SK-MEL-5 (cell line): Measurements from ENCODE around the gene NR2F2. TPM values are rescaled to one million over a fixed set of nuclear protein-coding genes. Genes with fewer than 3 reads are reported as not detected.

Experiments used
- DNase-seq: peaks from one replicate; pipeline ENCODE4 v3.0.0-alpha.2; 2016; ENCODE audit warnings: low read depth, low spot score
- in situ Hi-C: cut with HindIII; loops from 2 replicates; pipeline ENCODE4 v1.10.0; 2016; ENCODE audit warnings: low sequenced_read_pairs, high pct_unique_total_duplicates, low pct_unique_long_range_greater_than_20kb
- total RNA-seq: library from RNA; depleted of rRNA; stranded (reverse); fragments of >200 nt; shearing (Covaris generic); gene quantifications from 2 replicates; pipeline ENCODE4 v1.2.3, GENCODE V29; 2014

Gene NR2F2
- total RNA-seq, 1 experiment from 2014 or later = 2.9 TPM

- DNase-seq = no peak
- in situ Hi-C loops = no loop called here
Observed at GRCh38 chr15:96312641-96313335, 17.7 kb upstream of the NR2F2 start.

GRCh38 chr15:96314518-96314917 is 16.0 kb upstream of the NR2F2 start:
- no peak for DNase-seq
- in situ Hi-C loops = no loop called here

- no peak for DNase-seq
- in situ Hi-C loops = no loop called here
Observed at GRCh38 chr15:96314963-96315362, 15.5 kb upstream of the NR2F2 start.

- in situ Hi-C loops = no loop called here
- no peak for DNase-seq
Observed at GRCh38 chr15:96316953-96317629, 13.4 kb upstream of the NR2F2 start.

GRCh38 chr15:96320107-96320506 is 10.4 kb upstream of the NR2F2 start:
- in situ Hi-C loops = no loop called here
- DNase-seq = no peak

GRCh38 chr15:96320703-96321638 is 9.5 kb upstream of the NR2F2 start:
- no peak for DNase-seq
- in situ Hi-C loops = no loop called here

- no peak for DNase-seq
- in situ Hi-C loops = no loop called here
Observed at GRCh38 chr15:96321639-96322535, 8.6 kb upstream of the NR2F2 start.

GRCh38 chr15:96322536-96323318 is 7.8 kb upstream of the NR2F2 start:
- in situ Hi-C loops = no loop called here
- no peak for DNase-seq

- in situ Hi-C loops = no loop called here
- DNase-seq = no peak
Observed at GRCh38 chr15:96323319-96324145, 7.0 kb upstream of the NR2F2 start.

- no peak for DNase-seq
- in situ Hi-C loops = no loop called here
Observed at GRCh38 chr15:96324192-96324895, 6.2 kb upstream of the NR2F2 start.

GRCh38 chr15:96324940-96325540 is 5.5 kb upstream of the NR2F2 start:
- DNase-seq = no peak
- in situ Hi-C loops = no loop called here

- in situ Hi-C loops = no loop called here
- DNase-seq = no peak
Observed at GRCh38 chr15:96325541-96326327, 4.8 kb upstream of the NR2F2 start.

GRCh38 chr15:96326328-96327154 is 4.0 kb upstream of the NR2F2 start:
- in situ Hi-C loops = no loop called here

More at GRCh38 chr15:96326328-96327154, 4.0 kb upstream of the NR2F2 start:
- peak; percentile 38 for DNase-seq
